ENCODE results near the gene TGM3.

TGM3 gene

GRCh38 chr20:2381303-2381702, 85.5 kb downstream of the TGM3 start:
- no peak for DNase-seq (ENCODE audit: low spot score)

DNA sequence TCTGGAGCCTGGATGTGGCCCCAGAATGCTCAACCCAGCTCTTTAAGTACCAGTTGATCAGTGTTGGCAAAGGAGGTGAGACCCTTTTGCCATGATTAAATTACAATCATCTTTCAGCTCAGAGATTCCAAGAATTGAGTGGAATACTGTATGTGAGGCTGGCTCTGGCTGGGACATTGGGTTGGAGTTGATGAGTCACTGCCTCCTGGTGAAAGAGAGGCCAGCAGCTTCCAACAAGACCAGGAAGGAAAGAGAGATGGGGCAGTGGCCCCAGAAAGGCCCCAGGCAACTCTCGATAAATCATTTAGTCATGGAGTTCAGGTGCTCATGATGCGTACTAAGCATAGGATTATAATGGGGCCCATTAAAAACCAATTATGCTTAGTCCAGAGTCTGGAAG, 87.0 kb downstream of the TGM3 start:
- DNase-seq (ENCODE audit: low spot score) = no peak

DNA sequence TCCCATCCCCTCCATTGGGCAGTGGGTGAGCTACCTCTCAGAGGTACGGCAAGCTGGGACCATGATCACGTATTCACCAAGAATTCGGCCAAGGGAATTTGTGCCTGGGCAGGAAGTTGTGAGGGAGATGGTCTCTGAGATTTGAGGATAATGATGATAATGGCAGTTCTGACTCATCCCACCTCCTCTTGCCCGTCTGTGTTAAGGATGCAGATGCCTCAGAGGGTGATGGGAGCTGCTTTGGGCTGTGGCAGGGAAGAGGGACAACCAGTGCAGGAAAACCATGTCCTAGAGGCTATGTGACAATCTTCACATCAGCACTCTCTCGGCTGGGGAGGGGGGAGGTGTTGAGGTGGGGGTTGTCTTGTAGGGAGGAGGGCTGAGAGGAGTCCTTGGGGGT, 89.2 kb downstream of the TGM3 start:
- no peak for DNase-seq (ENCODE audit: low spot score)

DNA sequence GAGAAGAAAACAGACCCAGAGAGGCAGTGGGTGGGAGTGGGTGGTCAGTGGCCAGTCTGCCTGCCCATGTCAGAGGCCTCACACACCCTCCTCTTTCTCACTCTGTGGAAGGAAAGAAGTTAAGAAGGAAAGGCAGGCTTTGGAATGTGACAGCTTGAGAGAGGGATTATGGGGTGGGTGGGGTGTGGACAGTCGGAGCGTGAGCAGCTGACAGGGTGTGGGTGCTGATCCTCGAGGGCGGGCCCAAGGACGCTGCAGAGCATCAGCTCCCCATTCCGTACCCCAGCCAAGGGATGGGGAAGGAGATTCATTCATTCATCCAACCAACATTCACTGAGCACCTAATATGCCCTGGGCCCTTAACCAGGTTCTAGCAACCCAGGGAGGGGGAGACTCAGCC, 89.7 kb downstream of the TGM3 start:
- DNase-seq (ENCODE audit: low spot score) = no peak

- no peak for DNase-seq (ENCODE audit: low spot score)
Measured at GRCh38 chr20:2386516-2387179, 90.8 kb downstream of the TGM3 start.

DNA sequence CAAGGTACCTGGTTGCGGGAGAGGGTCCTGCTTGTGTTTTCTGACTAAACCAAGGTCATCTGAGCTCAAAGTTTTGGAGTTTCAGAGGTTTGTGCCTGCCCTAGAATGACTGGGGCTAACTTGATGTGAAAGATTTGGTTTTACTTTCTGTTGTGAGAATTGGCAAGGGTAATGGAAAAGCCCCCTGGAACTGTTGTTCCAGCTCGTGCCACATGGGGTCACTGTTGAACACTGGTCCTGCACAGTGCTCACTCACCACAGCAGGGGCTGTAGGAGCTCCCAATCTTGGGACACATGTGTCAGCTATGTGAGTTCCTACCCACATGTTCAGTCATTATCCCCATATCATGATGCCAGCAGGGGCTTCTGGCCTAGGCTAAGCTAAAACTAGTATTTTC, 91.4 kb downstream of the TGM3 start:
- DNase-seq (ENCODE audit: low spot score) = no peak

- no peak for DNase-seq (ENCODE audit: low spot score)
Measured at GRCh38 chr20:2387580-2387979, 91.8 kb downstream of the TGM3 start.
